DMS53 treated with DMSO at 0.1 percent for 48 hours (cell line): ENCODE measurements around the gene LLGL2.

Experiments
- DNase-seq: peaks from one replicate; lab custom pipeline; 2025; ENCODE audit not compliant: unreplicated experiment; lab: John Stamatoyannopoulos, UW

Gene LLGL2

DNA sequence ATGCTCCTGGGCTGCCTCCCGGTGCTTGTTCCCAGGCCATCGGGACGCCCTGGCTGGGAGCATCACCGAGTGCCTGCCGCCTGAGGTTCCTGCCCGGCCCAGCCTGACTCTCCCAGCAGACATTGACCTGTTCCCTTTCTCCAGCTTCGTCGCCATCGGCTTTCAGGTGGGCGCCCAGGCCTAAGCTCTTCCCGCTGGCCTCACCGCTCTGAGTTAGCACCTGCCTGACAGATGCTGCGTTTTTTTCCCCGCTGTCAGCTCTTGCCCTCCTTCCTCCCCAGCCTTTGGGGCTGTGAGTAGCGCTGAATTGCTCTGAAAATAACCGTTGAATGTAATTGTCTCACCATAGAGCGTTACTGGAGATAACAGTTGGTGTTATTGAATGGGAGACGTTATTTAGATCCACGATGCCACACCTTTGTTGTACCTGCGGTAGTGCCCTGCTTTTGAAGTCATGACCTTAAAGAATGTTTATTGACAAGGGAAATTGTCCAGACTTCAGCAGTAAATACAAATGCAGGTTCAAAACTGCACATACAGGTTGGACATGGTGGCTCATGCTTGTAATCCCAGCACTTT, 86.4 kb downstream of the LLGL2 start:
- DNase-seq: no peak

DNA sequence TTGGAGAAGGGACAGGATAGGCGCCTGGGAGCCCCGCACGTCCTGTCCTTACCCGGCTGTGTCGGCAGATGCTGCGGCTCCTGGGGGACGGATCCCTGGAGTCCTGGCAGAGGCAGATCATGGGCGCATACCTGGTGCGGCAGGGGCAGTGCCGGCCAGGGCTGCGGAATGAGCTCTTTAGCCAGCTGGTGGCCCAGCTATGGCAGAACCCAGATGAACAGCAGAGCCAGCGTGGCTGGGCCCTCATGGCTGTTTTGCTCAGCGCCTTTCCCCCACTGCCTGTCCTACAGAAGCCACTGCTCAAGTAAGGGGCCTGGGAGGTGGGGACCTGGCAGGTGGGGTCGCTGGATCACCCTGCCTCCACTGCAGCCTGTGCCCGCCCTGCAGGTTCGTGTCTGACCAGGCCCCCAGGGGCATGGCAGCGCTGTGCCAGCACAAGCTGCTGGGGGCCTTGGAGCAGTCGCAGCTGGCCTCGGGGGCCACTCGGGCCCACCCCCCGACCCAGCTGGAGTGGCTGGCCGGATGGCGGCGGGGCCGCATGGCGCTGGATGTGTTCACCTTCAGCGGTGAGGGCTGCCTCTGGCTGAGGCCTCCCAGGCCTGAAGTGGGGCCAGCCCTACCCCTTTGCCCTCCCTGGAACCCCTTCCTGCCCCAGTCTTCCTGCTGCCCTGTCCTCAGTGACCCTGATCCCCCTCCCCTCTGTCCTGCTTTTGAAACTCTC, 87.6 kb downstream of the LLGL2 start:
- DNase-seq: no peak

GRCh38 chr17:75614006-75614405, 88.5 kb downstream of the LLGL2 start:
- DNase-seq: no peak

- DNase-seq: no peak
These were observed 89.2 kb downstream of the LLGL2 start for GRCh38 chr17:75614556-75615270.

DNA sequence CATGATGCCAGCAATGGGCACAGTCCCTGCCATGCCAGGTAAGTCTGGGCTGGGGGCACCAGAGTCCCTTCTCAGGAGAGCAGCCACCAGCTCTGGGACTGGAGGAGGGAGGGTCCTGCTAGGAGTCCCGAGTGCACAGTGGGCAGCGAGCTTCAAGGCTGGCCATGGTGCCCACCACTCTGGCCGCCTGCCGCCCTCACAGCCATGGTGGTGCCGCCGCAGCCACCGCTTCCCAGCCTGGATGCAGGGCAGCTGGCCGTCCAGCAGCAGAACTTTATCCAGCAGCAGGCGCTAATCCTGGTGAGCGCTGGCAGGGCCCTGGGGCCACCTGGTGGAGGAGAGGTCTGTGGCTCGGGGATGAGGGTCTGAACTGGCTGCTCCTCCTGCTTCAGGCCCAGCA, 89.8 kb downstream of the LLGL2 start:
- DNase-seq: no peak

GRCh38 chr17:75616521-75617122, 91.1 kb downstream of the LLGL2 start:
- no peak for DNase-seq

DNA sequence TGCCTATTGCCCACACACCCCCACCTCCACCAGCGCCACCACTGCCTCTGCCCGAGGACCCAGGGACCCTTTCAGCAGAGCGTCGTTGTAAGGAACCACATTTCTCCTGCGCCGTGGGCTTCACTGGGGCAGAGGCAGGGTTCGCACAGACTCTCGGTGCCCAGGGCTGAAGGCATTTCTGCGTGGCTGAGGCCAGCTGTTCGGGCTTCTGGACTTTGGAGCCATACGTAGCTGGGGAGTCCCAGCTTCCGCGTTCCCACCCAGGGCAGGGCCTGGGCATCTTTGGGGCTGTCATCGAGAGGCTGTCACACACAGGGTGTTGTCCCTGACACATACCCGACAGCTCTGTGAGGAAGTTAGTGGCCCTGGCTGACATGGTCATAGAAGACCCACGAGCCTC, 91.7 kb downstream of the LLGL2 start:
- DNase-seq: no peak

DNA sequence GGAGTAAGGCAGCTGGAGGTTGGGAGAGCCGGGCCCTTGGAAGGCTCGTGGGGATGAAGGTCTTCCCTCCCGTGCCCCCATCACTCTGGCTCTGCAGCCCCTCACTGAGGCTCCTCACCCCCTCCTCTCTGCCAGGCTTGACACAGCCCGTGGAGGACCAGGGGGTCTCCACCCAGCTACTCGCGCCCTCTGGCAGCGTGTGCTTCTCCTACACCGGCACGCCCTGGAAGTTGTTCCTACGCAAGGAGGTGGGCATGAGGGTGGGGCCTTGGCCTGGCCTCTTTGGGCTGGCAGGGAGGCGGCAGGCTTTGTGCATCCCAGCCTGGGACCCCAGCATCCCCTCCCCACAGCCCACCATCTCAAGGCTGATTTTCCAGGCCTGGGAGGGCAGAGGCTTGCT, 92.2 kb downstream of the LLGL2 start:
- DNase-seq: no peak

DNA sequence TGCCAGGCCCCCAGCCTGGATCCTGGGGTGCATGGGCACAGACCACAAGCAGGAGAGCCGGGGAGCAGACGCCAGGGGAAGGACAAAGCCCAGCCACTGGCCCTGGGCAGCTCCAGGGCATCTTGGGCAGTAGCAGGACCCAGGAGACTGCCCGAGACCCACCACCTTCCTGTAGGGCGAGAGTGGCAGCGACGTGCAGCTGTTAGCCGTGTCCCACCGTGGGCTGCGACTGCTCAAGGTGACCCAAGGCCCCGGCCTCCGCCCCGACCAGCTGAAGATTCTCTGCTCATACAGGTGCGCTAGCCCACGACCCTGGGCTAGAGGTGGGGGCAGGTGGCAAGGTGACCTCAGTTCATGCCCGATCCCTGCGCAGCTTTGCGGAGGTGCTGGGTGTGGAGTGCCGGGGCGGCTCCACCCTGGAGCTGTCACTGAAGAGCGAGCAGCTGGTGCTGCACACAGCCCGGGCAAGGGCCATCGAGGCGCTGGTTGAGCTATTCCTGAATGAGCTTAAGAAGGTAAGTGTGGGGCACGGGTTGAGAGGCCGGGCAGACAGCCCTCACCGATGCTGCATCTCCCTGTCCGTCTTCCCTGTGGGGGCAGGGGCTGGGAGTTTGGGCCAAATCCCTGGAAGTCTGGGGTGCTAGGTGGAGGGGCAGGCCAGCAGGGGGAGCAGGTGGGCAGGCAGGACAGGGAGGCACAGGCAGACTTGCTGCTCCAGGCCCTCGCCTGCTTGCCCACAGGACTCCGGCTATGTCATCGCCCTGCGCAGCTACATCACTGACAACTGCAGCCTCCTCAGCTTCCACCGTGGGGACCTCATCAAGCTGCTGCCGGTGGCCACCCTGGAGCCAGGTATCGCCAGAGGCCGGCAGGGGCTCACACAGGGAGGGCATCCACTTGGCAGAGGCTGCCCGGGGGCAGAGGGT, 94.3 kb downstream of the LLGL2 start:
- DNase-seq: no peak

DNA sequence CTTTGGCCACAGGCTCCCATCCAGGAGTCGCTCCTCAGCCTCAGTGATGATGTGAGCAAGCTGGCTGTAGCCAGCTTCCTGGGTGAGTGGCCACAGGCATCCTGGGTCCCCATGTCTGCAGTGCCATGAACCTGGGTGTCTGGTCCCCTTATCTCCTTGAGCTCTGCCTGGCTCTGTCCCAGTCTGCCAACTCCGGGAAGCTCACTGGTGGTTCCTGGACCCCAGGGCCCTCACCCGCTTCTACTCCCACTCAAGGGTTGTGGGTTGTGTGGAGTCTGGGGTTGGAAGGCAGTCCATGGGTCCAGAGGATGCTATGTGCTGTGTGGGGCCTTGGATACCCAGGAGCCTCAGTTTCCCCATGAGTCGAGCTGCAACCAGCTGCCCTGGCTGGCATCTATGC, 96.0 kb downstream of the LLGL2 start:
- no peak for DNase-seq

GRCh38 chr17:75622076-75622475, 96.6 kb downstream of the LLGL2 start:
- DNase-seq: no peak

GRCh38 chr17:75622771-75623273, 97.3 kb downstream of the LLGL2 start:
- DNase-seq: no peak

DNA sequence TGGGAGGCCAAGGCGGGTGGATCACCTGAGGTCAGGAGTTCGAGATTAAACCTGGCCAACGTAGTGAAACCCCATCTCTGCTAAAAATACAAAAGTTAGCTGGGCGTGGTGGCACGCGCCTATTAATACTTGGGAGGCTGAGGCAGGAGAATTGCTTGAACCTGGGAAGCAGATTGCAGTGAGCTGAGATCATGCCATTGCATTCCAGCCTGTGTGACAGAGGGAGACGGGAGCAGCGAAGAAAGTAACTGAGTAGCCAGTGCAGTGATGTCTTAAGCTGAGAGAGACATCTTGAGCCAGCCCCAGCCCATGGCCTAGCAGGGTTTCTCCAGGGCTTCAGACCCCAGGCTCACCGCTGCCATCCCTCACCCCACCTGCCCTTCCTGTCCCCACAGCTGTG, 97.9 kb downstream of the LLGL2 start:
- DNase-seq: no peak

DNA sequence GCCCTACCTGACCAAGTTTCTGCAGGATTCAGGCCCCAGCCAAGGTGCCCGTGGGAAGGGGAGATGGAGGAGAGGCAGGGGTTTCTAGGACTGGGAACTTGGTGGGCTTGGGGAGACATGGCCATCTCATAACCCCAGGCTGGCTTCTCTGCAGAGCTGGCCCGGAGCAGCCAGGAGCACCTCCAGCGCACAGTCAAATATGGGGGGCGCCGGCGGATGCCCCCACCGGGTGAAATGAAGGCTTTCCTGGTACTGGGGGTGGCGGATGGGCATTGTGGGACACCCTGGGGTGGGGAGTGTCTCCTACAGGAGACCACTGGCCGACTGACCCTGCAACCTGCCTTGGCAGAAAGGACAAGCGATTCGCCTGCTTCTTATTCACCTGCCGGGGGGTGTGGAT, 98.5 kb downstream of the LLGL2 start:
- no peak for DNase-seq
